Measurements from ENCODE around the gene OTULIN.

The OTULIN gene

DNA sequence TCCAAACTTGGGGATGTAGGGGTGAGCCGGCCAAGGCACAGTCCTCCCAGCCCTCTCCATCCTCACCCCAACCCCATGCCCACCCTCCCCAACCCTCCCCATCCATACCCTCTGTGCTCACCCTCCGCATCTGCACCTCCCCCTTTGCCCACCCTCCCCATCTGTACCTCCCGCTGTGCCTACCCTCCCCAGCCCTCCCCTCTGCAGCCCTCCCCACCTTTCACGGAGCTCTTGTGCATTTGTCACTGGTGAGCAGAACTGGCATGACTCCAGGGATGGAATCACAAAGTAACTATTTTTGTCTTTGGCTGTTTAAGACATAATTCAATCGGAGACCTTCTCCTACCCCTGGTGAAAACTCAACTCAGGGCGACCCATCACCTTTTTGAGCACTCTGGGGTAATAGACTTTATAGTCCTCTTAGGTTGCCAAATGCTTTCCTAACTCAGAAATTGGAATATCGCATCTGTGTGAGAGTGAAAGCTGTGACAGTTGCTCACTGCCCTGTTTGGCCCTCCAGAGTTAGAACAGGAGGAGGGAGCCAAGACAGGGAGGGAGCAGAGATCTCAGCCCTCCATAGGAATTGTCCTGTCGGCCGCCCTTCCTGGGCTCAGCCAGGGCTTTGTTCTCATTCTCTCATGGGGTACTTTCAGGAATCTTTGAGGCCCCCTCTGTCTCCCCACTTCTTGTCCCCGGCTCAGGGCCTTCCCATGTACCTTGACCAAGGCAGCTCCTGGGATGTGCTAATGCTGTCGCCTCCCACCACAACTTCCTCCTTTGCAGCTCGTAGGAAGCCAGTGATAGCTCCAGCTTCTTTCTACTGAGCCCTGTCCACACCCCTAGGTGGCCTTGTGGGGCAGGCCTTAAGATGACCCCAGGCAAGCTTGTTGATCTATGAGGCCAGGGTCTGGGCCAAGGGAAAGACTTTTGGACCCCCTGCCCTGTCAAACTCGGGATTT lies 36.2 kb downstream of the OTULIN start:
- H3K27ac ChIP-seq (ENCODE audit: low read length): no peak overlapping the region
- no peak overlapping the region for H3K9ac ChIP-seq (ENCODE audit: low read depth, low read length)
- H3K36me3 ChIP-seq (ENCODE audit: insufficient read depth, low read depth, low read length): peaks cover 27% of the 10 kb centered on the region
- H3K4me1 ChIP-seq (ENCODE audit: insufficient read depth, low read length): peaks cover 8% of the 10 kb centered on the region
- no peaks in the 10 kb centered on the region for H3K27me3 ChIP-seq (ENCODE audit: insufficient read depth, low read length)
- H3K9me3 ChIP-seq (ENCODE audit: insufficient read depth, low read depth, low read length): no peaks in the 10 kb centered on the region
- no peak overlapping the region for H3K4me3 ChIP-seq (ENCODE audit: low read length)

DNA sequence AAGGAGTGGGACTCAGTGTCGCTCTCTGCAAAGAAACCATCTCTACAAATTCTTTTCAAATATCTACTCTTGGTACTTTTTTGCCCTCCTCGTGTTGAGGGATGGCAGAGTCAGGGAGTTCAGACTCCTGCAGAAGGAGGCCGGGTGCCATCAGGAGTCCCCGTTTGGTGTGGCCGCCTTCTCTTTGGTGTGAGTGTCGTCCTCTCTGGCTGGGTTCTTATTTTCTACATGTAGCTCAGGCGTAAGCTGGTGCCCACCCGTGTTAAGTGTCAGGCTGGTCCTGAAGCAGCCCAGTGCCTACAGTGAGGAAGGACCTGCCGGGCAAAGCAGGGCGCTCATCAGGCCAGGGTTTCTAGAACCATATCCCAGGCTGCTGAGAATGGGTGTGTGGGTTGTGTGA lies 37.0 kb downstream of the OTULIN start:
- no peaks in the 10 kb centered on the region for H3K27me3 ChIP-seq (ENCODE audit: insufficient read depth, low read length)
- H3K9me3 ChIP-seq (ENCODE audit: insufficient read depth, low read depth, low read length): no peaks in the 10 kb centered on the region
- H3K36me3 ChIP-seq (ENCODE audit: insufficient read depth, low read depth, low read length): peaks cover 30% of the 10 kb centered on the region
- 0 out of 2 replicates have a peak, but pooled peaks cover under 1% of the 10 kb centered on the region for H3K4me1 ChIP-seq (ENCODE audit: insufficient read depth, low read length)
- H3K9ac ChIP-seq (ENCODE audit: low read depth, low read length): no peak overlapping the region
- H3K27ac ChIP-seq (ENCODE audit: low read length): no peak overlapping the region
- H3K4me3 ChIP-seq (ENCODE audit: low read length): no peak overlapping the region

DNA sequence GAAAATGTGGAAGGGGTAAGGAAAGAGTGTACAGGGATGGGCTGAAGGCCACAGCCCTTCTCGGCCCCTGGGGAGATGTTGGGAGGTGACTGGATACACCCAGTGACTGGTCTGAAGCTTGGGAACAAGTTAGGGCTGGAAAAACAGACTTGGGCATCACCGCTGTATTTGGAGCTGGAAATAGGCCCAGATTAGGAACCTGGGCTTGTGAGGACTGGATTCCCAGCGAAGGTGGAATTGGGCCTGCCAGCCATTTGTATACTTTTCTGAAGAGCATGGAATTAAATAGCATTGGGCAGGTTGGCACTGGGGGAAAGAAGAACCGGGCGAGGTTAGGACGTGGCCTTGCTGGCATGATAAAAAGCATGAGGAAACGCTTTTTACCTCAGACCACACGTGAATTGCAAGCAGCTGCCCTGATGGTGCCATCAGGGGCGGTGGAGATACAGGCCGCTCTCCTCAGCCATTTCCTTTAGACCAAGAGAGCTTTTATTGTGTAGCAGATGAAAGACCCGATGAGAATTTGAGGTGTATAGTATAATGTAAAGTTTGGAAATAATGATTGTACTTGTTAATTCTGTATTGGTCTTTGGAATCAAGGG lies 37.8 kb downstream of the OTULIN start:
- Histone ChIP-seq H3K36me3 (ENCODE audit: insufficient read depth, low read depth, low read length) (peaks cover 32% of the 10 kb centered on the region), H3K4me3 (ENCODE audit: low read length) (no peak overlapping the region), H3K4me1 (ENCODE audit: insufficient read depth, low read length) (no peaks in the 10 kb centered on the region), H3K9ac (ENCODE audit: low read depth, low read length) (no peak overlapping the region), H3K9me3 (ENCODE audit: insufficient read depth, low read depth, low read length) (no peaks in the 10 kb centered on the region), H3K27me3 (ENCODE audit: insufficient read depth, low read length) (no peaks in the 10 kb centered on the region), H3K27ac (ENCODE audit: low read length) (no peak overlapping the region)

DNA sequence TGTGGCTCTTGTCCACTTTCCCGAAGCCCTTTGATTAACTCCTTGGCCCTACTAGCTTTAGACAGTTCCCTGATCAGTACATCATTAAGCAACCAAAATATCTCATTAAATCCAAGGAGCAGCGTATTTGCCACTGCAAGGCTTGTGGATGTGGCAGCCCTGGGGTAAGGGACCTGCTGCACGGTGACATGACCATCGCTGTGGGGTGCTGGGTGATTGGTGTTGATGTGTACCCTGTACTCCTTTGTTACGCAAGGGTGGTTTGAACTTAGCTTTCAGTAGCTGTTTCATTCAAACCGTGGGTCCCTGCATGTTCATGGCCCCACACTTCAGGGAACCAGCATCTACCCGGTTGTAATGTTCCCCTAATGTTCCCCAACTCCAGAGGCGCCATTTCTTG lies 41.0 kb downstream of the OTULIN start:
- Histone ChIP-seq H3K9me3 (ENCODE audit: insufficient read depth, low read depth, low read length) (no peaks in the 10 kb centered on the region), H3K27me3 (ENCODE audit: insufficient read depth, low read length) (no peaks in the 10 kb centered on the region), H3K27ac (ENCODE audit: low read length) (no peak overlapping the region), H3K4me1 (ENCODE audit: insufficient read depth, low read length) (no peaks in the 10 kb centered on the region), H3K36me3 (ENCODE audit: insufficient read depth, low read depth, low read length) (peaks cover 24% of the 10 kb centered on the region), H3K4me3 (ENCODE audit: low read length) (no peak overlapping the region), H3K9ac (ENCODE audit: low read depth, low read length) (no peak overlapping the region)

DNA sequence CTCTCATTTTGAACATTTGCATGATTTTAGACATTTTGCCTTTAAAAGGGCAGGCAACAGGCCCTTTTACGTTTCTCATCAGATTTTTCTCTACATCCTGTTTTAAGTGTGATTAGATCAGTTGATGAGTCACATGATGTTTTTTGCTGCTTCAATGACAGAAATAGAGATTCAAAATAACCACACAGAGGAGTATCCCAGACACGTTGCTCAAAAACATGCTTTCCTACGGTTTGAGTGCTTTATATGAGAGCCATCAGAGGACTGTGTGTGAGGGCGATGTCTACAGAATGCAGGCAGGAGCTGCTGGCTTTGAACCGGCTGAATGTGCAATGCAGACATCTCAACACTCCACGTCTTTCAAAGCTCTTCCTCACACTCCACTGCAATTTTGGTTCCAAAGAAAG lies 42.1 kb downstream of the OTULIN start:
- Histone ChIP-seq H3K9ac (ENCODE audit: low read depth, low read length) (no peak overlapping the region), H3K4me1 (ENCODE audit: insufficient read depth, low read length) (no peaks in the 10 kb centered on the region), H3K4me3 (ENCODE audit: low read length) (no peak overlapping the region), H3K36me3 (ENCODE audit: insufficient read depth, low read depth, low read length) (peaks cover 29% of the 10 kb centered on the region), H3K9me3 (ENCODE audit: insufficient read depth, low read depth, low read length) (no peaks in the 10 kb centered on the region), H3K27ac (ENCODE audit: low read length) (no peak overlapping the region), H3K27me3 (ENCODE audit: insufficient read depth, low read length) (no peaks in the 10 kb centered on the region)

DNA sequence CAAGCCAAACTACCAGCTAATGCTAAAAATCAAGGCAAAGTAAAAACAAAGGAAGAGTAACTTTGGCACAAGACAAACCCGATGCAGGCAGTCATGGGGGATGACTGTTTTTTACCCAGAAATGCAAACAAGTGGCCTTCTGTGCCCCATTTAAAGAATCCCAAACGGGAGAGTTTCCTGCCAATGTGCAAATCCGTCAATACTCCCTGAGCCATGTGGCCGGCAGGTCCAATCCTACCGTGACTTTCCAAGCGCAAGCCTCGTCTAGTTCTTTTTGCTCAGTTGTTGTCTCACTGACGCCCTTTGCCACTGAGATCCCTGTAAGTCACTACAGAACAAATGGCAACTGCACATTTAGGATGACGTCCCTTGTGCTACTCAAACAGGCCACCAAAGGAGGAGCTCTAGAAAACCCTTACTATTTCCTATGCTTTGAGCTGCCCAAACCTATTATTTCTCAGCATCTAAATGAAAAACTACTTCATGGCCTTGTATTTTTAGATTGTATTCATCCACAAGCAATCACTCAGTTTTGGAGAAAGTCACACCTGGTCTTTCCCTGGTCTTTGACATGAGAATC lies 43.4 kb downstream of the OTULIN start:
- peaks cover 39% of the 10 kb centered on the region for H3K36me3 ChIP-seq (ENCODE audit: insufficient read depth, low read depth, low read length)

DNA sequence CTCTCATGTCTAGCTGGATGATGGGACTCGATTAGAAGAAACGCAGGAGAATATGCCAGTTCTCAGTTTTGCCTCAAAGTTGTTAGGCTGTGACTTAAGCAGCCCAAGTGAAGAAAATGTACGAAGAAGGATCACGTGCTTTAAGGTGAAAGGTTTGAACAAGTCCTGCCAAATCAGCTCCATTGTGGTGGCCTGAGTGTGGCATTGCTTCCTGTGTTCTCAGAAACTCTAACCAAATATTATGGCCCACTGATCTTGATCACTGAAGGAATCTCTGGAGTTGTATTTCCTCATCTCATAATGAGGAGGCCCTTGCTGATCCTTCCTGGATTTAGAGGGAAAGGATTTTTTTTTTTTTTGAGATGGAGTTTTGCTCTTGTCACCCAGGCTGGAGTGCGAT lies 44.0 kb downstream of the OTULIN start:
- H3K36me3 ChIP-seq (ENCODE audit: insufficient read depth, low read depth, low read length): peaks cover 46% of the 10 kb centered on the region
- H3K4me1 ChIP-seq (ENCODE audit: insufficient read depth, low read length): no peaks in the 10 kb centered on the region
- no peaks in the 10 kb centered on the region for H3K27me3 ChIP-seq (ENCODE audit: insufficient read depth, low read length)
- H3K4me3 ChIP-seq (ENCODE audit: low read length): no peak overlapping the region
- no peak overlapping the region for H3K9ac ChIP-seq (ENCODE audit: low read depth, low read length)
- no peaks in the 10 kb centered on the region for H3K9me3 ChIP-seq (ENCODE audit: insufficient read depth, low read depth, low read length)
- H3K27ac ChIP-seq (ENCODE audit: low read length): no peak overlapping the region

More for the DNA sequence above, 43.4 kb downstream of the OTULIN start:
- Histone ChIP-seq H3K27ac (ENCODE audit: low read length) (no peak overlapping the region), H3K4me3 (ENCODE audit: low read length) (no peak overlapping the region), H3K4me1 (ENCODE audit: insufficient read depth, low read length) (no peaks in the 10 kb centered on the region), H3K27me3 (ENCODE audit: insufficient read depth, low read length) (no peaks in the 10 kb centered on the region), H3K9me3 (ENCODE audit: insufficient read depth, low read depth, low read length) (no peaks in the 10 kb centered on the region), H3K9ac (ENCODE audit: low read depth, low read length) (no peak overlapping the region)

DNA sequence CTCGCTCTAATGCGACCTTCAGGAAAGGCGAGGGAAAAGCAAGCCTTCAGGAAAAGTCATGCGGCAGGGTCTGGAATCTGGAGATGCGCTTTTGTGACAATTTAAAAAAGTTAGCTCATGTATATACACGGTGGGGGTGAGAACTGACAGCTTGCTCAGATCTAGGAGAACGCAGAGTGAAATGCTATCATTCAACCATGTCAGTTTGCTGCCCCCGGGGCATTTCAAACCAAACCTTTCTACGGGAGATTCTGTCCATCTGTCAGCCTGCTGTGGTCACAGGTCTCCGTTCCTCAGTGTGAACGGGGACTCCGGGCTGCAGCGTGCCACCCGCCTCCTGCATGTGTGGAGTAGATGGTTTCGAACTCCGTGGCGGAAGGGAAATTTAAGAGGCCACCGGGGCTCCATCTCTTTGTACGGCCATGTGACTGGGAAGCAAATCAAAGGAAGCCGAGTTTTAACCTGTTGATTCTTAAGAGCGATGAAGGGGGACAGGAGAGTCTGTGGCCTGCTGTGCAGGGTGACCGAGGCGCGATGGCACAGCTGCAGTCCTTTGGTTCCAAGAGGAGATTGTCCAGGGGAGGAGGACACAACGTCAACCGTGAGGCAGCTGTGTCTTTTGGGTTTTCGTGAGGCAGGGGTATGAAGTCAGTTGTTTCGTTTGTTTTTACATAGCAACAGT lies 45.9 kb downstream of the OTULIN start:
- H3K27ac ChIP-seq (ENCODE audit: low read length): no peak overlapping the region
- H3K36me3 ChIP-seq (ENCODE audit: insufficient read depth, low read depth, low read length): peaks cover 48% of the 10 kb centered on the region
- H3K4me1 ChIP-seq (ENCODE audit: insufficient read depth, low read length): no peaks in the 10 kb centered on the region

DNA sequence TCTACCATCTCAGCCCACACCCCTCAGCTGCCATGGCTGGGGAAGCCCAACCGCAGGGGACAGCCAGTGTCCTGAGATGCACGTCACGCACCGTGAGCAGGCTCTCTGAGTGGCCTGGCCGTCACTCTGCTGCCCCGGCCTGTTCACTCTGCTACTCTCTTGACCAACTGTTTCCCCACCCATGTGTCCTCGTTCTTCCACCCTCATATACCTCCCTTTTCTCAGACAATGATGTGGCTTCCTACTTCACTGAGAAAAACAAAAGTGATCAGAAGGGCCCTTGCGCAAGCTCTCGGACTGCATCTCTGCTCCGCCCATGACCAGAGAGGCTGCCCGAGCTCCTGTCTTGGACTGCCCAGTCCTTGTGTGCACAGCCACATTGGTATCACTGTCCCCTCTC lies 47.6 kb downstream of the OTULIN start:
- Histone ChIP-seq H3K9me3 (ENCODE audit: insufficient read depth, low read depth, low read length) (no peaks in the 10 kb centered on the region), H3K27ac (ENCODE audit: low read length) (no peak overlapping the region), H3K36me3 (ENCODE audit: insufficient read depth, low read depth, low read length) (peaks cover 39% of the 10 kb centered on the region), H3K4me3 (ENCODE audit: low read length) (no peak overlapping the region), H3K4me1 (ENCODE audit: insufficient read depth, low read length) (no peaks in the 10 kb centered on the region), H3K27me3 (ENCODE audit: insufficient read depth, low read length) (no peaks in the 10 kb centered on the region), H3K9ac (ENCODE audit: low read depth, low read length) (no peak overlapping the region)

More for the DNA sequence above, 45.9 kb downstream of the OTULIN start:
- Histone ChIP-seq H3K27me3 (ENCODE audit: insufficient read depth, low read length) (no peaks in the 10 kb centered on the region), H3K9ac (ENCODE audit: low read depth, low read length) (no peak overlapping the region), H3K4me3 (ENCODE audit: low read length) (no peak overlapping the region), H3K9me3 (ENCODE audit: insufficient read depth, low read depth, low read length) (no peaks in the 10 kb centered on the region)

DNA sequence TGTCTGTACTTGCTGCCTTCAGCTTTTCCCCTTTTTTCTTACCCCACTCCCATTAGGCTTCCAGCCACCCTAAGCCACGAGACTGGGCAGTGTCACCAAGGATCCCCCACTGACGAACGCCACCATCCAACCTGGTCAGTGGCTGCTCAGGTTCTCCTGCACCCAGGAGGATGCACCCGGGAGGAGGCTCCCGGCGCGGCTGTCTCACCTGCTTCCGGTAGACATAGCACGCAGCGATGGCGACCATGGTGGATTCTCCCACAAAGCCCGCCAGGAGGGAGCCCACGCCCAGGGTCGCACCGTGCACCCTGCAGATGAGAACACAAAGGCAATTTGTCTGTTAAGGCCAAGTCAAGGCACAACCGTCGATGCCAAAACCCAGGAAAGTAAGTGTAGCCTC lies 48.1 kb downstream of the OTULIN start:
- no peak overlapping the region for H3K27ac ChIP-seq (ENCODE audit: low read length)
- H3K9me3 ChIP-seq (ENCODE audit: insufficient read depth, low read depth, low read length): no peaks in the 10 kb centered on the region; the same call in 1 of the 2 replicates
- H3K36me3 ChIP-seq (ENCODE audit: insufficient read depth, low read depth, low read length): peaks cover 39% of the 10 kb centered on the region
- H3K27me3 ChIP-seq (ENCODE audit: insufficient read depth, low read length): no peaks in the 10 kb centered on the region
- no peak overlapping the region for H3K9ac ChIP-seq (ENCODE audit: low read depth, low read length)
- H3K4me3 ChIP-seq (ENCODE audit: low read length): no peak overlapping the region
- no peaks in the 10 kb centered on the region for H3K4me1 ChIP-seq (ENCODE audit: insufficient read depth, low read length)

DNA sequence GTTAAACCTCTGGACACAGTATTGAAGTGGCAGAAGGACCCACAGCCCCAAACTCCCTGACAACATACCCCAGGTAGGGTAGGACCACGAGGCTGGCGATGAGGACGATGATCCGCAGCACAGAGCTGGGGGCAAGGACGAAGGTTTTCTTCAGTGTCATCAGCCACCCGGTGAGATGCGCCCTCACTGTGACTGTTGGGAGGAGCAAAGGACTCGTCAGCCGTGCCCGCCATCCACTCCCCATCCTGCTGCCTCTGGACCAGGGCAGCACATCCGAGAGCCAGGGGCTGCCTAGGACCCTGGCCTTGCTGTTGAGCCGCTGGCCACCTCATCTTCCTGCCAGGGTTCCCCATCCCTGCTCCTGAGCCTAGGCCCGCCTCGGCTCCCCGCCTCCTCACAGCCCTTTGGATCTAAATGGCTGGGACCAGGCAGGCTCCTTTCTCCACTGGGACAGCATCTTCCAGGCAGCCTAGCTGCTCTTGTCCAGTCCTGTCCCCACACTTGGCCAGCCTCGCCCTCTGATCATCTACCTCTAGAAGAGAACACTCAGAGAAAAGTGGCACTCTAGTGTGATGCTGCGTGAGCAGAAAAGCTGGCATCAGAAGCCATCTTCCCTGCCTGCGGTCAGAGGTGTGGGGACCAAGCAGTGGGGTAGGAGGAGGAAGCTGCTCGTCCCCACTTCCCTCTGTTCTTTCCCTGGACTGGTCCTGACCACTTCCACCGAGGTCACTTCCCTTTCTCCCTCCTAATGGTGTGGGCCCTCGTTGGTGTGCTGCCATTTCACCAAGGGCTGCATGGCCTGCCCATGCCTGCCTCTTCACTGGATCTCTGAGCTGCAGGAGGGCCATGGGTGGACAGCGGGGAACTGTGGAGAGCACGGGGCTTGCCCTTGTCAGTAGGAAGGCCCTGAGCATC lies 49.2 kb downstream of the OTULIN start:
- H3K36me3 ChIP-seq (ENCODE audit: insufficient read depth, low read depth, low read length): peaks cover 39% of the 10 kb centered on the region

More for the DNA sequence above, 49.2 kb downstream of the OTULIN start:
- Histone ChIP-seq H3K27me3 (ENCODE audit: insufficient read depth, low read length) (no peaks in the 10 kb centered on the region), H3K9ac (ENCODE audit: low read depth, low read length) (no peak overlapping the region), H3K27ac (ENCODE audit: low read length) (no peak overlapping the region), H3K4me3 (ENCODE audit: low read length) (no peak overlapping the region), H3K9me3 (ENCODE audit: insufficient read depth, low read depth, low read length) (no peaks in the 10 kb centered on the region; the same call in 1 of the 2 replicates), H3K4me1 (ENCODE audit: insufficient read depth, low read length) (no peaks in the 10 kb centered on the region)
